Astrocyte (in vitro differentiated cells and primary cell): ENCODE measurements around the gene SYDE2.

Experiments
- EZH2 ChIP-seq: IDR thresholded peaks from 2 replicates; pipeline ENCODE4 v1.6.1; 2012; ENCODE audit warnings: mild to moderate bottlenecking, low read length, inconsistent platforms; ENCODE audit not compliant: insufficient read depth
- TF ChIP-seq, protein P1 (sequence below): IDR thresholded peaks from 2 replicates; pipeline ENCODE4 v1.5.1; 2011; ENCODE audit warnings: low read depth, mild to moderate bottlenecking, inconsistent platforms, low read length, moderate library complexity; ENCODE audit not compliant: insufficient read depth

DNA sequence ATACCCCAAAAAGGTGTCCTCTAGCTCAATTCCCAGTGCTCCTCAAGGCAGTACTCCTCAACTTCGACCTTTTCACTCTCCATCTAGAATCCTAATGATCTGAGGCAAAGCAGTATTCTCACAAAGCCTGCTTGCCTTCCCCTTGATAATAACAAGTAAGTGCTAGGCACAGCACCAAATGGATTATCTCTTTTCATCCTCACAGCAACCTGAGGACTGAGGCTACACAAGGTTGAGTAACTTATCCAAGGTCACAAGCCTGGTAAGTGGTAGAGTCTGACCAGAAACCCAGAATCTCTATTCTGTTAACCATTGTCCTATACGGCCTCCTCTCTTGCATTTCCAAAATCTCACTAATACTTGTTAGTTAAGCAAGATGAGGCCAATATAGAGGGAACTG is 5.1 kb downstream of the SYDE2 start:
- TF ChIP-seq, protein P1, sequence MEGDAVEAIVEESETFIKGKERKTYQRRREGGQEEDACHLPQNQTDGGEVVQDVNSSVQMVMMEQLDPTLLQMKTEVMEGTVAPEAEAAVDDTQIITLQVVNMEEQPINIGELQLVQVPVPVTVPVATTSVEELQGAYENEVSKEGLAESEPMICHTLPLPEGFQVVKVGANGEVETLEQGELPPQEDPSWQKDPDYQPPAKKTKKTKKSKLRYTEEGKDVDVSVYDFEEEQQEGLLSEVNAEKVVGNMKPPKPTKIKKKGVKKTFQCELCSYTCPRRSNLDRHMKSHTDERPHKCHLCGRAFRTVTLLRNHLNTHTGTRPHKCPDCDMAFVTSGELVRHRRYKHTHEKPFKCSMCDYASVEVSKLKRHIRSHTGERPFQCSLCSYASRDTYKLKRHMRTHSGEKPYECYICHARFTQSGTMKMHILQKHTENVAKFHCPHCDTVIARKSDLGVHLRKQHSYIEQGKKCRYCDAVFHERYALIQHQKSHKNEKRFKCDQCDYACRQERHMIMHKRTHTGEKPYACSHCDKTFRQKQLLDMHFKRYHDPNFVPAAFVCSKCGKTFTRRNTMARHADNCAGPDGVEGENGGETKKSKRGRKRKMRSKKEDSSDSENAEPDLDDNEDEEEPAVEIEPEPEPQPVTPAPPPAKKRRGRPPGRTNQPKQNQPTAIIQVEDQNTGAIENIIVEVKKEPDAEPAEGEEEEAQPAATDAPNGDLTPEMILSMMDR: no peak
- TF ChIP-seq EZH2: no peak
